Fibroblast of villous mesenchyme (primary cell): Measurements from ENCODE around the gene PLCL2. TPM values are rescaled to one million over a fixed set of nuclear protein-coding genes. Genes with fewer than 3 reads are reported as not detected.

ENCODE experiments used
- DNase-seq: peaks from one replicate; pipeline ENCODE4 v3.0.0-alpha.2; 2010; ENCODE audit warnings: low read depth
- H3K4me3 ChIP-seq: 2 replicates; pipeline ENCODE4 v1.5.1; 2011; ENCODE audit warnings: low read depth, mild to moderate bottlenecking, low read length
- total RNA-seq: library from RNA; depleted of rRNA; stranded (reverse); fragments of >200 nt; gene quantifications from 2 replicates; pipeline ENCODE4 v1.2.3, GENCODE V29; 2012
- TF ChIP-seq, protein P1 (sequence below): IDR thresholded peaks from 2 replicates; pipeline ENCODE4 v1.5.1; 2012; ENCODE audit warnings: low read depth, mild to moderate bottlenecking, low read length; ENCODE audit not compliant: insufficient read depth

PLCL2 gene
- total RNA-seq, 1 donor, result 5.6 TPM

DNA sequence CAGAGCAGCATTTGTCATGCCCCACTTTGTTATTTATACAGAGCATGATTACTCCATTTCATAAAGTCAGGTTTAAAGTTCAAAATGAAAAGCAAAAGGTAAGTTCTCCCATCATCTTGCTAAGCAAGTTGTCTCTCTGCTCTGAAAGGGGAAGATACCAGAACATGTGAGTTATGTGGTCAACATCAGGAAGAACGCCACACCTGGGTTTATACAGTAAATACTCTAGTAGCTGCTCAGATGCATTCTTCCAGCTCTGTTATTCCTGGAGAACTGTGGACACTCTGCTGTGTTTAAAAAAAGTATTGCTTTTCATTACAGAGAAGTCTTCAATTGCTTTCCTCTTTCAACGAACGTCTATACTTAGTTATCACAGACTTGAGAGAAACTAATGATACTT, 145.7 kb downstream of the PLCL2 start:
- TF ChIP-seq, protein P1, sequence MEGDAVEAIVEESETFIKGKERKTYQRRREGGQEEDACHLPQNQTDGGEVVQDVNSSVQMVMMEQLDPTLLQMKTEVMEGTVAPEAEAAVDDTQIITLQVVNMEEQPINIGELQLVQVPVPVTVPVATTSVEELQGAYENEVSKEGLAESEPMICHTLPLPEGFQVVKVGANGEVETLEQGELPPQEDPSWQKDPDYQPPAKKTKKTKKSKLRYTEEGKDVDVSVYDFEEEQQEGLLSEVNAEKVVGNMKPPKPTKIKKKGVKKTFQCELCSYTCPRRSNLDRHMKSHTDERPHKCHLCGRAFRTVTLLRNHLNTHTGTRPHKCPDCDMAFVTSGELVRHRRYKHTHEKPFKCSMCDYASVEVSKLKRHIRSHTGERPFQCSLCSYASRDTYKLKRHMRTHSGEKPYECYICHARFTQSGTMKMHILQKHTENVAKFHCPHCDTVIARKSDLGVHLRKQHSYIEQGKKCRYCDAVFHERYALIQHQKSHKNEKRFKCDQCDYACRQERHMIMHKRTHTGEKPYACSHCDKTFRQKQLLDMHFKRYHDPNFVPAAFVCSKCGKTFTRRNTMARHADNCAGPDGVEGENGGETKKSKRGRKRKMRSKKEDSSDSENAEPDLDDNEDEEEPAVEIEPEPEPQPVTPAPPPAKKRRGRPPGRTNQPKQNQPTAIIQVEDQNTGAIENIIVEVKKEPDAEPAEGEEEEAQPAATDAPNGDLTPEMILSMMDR, result no peak
- no peak for DNase-seq
- H3K4me3 ChIP-seq, result no peak overlapping the region

DNA sequence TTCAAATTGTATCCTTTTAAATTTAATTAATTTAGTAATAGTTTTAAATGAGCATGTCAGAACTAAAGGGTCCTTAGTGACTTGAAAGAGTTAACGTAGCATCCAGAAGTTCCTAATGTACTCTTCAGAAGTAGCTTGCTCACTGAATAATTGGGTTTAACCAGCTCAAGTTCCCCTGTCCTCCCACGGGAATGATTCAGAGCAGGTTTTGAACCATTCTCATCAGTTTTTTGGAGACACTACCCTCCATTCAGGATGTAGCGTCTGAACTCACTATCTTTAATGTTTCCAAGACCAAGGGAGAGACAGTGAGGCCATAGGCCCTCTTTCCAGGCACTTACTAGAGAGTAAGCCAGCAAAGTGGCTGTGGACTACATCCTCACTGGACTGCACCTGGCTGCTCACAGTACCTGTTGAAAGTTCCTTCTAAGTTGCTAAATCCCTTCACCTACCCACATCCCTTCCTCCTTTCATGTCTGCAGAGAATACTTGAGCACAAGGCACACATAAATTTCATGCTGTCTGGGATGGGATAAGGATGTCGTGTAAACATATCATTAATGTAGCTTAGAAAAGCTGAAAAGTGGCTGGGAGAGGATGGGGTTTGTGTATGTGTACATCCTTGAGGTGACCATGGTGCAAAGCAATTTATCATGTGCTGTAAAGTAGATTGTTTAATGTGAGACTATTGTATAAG, 146.3 kb downstream of the PLCL2 start:
- H3K4me3 ChIP-seq, result no peak overlapping the region
- TF ChIP-seq, protein P1, result no peak
- DNase-seq, result no peak

DNA sequence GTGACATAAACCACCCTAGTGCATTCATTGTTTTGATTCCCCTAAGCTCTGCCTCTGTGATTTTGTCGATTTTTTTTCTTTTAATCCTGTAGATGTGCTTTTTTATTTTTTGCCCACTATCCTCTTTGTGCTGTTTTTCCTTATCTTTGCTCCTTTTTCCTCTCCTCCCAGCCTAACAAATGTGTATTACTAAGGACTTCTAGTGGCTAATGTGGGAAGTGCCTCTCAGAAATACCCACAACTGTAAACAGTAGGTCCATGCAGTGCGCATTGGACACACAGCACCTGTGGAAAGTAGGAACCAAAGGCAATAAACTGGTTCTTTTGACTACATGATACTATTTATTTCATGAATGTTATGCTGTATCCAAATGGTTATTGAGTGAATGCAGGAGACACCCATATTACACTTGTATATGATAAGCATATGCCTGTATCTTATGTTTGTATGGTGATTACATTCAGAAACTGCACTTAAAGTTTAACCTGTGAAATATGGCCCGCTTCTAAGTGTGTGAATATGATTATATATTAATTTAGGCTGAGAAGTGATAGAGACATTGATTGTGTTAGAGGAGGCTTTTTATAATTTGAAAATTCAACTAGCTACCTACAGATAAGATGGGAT, 147.8 kb downstream of the PLCL2 start:
- DNase-seq, result peak; percentile 39
- TF ChIP-seq, protein P1, result peak; percentile 72
- no peak overlapping the region for H3K4me3 ChIP-seq

DNA sequence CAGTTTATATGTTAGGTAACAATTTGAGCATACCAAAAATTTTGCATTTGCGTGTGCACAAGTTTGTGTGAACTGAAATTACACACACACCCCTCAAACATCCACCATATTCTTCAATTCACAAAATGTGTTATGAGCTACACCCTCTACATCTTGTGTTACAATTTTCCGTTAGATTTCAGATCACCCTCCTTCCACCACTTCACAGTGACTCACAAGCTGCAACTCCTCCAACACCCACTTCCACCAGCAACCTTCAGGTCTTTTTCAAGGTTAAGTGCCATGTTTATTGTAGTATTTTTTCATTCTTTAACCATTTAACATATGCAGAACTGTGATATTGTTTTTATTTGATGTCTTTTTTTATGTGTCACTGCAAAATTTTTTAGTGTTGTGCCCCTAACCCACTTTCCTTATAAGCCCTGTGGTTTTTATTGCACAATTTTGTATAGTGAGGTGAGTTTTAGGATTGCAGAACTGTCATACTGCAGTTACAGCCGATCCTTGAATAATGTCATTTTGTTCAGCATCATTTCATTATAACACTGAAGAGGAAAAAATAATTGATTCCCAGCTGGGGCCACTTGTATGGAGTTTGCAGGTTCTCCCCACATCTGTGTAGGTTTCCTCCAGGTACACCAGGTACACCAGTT, 148.9 kb downstream of the PLCL2 start:
- no peak for DNase-seq
- no peak overlapping the region for H3K4me3 ChIP-seq
- TF ChIP-seq, protein P1, result no peak

DNA sequence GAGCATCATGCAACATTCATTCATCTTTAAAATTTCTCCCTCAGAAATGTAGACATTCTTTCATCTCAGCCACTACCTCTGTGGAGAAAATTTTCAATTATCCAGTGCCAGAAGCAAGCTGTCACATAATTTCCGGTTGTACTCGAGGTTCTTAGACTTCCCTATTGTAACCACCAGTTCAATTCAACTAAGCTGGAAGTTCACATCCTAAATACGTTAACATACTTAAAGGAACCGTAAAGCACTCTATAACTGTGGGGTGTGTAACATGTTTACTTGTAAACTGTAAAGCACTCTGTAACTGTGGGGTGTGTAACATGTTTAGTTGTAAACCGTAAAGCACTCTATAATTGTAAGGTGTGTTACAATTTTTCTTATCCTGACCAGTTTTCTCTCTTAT, 150.3 kb downstream of the PLCL2 start:
- TF ChIP-seq, protein P1, result no peak
- DNase-seq, result no peak
- H3K4me3 ChIP-seq, result no peak overlapping the region

DNA sequence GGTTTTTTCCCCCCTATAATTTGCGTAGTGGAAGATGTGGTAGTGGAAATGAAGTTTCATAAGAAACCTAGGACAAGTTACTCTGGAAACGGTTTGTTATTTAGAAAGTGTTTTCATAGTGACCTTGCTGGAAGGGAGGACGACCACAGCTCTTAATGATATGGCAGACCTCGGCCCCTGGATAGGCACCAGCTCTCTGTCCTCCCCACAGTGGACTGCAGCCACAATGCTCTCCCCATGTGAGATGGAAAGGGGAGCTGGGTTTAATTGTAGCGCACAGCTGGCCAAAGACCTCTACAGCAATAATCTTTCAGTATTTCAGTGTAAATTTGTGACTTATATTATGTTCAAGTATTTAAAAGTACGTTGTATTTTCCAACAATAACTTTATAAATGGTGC, 151.2 kb downstream of the PLCL2 start:
- TF ChIP-seq, protein P1, result no peak
- no peak for DNase-seq
- no peak overlapping the region for H3K4me3 ChIP-seq
